Loucy (cell line): ENCODE data around the gene TDRD12.
"Not testable (repeated sequence)": the region's sequence is repeated elsewhere in the genome, so short reads cannot be mapped to it uniquely, and the experiment has no call there.

ENCODE experiments used
- H2AFZ ChIP-seq: fragments of 200-600 bp; sonication (generic); 2 replicates; pipeline ENCODE4 v1.6.0; 2016; ENCODE audit warnings: antibody characterized with exemption, mild to moderate bottlenecking, low read length, moderate library complexity
- H3F3A ChIP-seq: fragments of 200-600 bp; 2 replicates; pipeline ENCODE4 v1.6.0; 2016; ENCODE audit warnings: antibody characterized with exemption, low read depth, mild to moderate bottlenecking
- H3K27me3 ChIP-seq: fragments of 200-600 bp; sonication (generic); 2 replicates; pipeline ENCODE4 v1.6.1; 2014; ENCODE audit warnings: low read length, mild to moderate bottlenecking; ENCODE audit not compliant: insufficient read depth, poor library complexity, severe bottlenecking
- H3K36me3 ChIP-seq: fragments of 200-600 bp; sonication (generic); 2 replicates; pipeline ENCODE4 v1.6.1; 2016; ENCODE audit warnings: low read length; ENCODE audit not compliant: insufficient read depth
- H3K4me1 ChIP-seq: fragments of 200-600 bp; sonication (generic); 2 replicates; pipeline ENCODE4 v1.5.1; 2014; ENCODE audit warnings: low read length, mild to moderate bottlenecking; ENCODE audit not compliant: insufficient read depth, poor library complexity, severe bottlenecking
- H3K4me2 ChIP-seq: fragments of 200-600 bp; sonication (generic); 2 replicates; pipeline ENCODE4 v1.6.0; 2014; ENCODE audit warnings: antibody characterized with exemption, low read length, low read depth, mild to moderate bottlenecking; ENCODE audit not compliant: poor library complexity, severe bottlenecking
- H3K4me3 ChIP-seq: fragments of 200-600 bp; sonication (generic); 2 replicates; pipeline ENCODE4 v1.5.1; 2014; ENCODE audit warnings: low read length, mild to moderate bottlenecking, mixed read lengths; ENCODE audit not compliant: poor library complexity, severe bottlenecking
- H3K79me2 ChIP-seq: fragments of 200-600 bp; sonication (generic); 2 replicates; pipeline ENCODE4 v1.6.1; 2014; ENCODE audit warnings: low read length; ENCODE audit not compliant: insufficient read depth
- H3K9ac ChIP-seq: fragments of 200-600 bp; sonication (generic); 2 replicates; pipeline ENCODE4 v1.6.0; 2014; ENCODE audit warnings: mild to moderate bottlenecking, low read depth, low read length, moderate library complexity; ENCODE audit not compliant: poor library complexity, severe bottlenecking
- H3K9me2 ChIP-seq: fragments of 200-600 bp; sonication (generic); replicated peaks from 2 replicates; pipeline ENCODE4 v1.6.1; 2016; ENCODE audit warnings: low read depth, low read length, mixed read lengths
- H3K9me3 ChIP-seq: fragments of 200-600 bp; sonication (generic); 2 replicates; pipeline ENCODE4 v1.6.1; 2014; ENCODE audit warnings: mild to moderate bottlenecking, antibody characterized with exemption, low read length, low read depth; ENCODE audit not compliant: insufficient read depth
- H4K20me1 ChIP-seq: fragments of 200-600 bp; sonication (generic); 2 replicates; pipeline ENCODE4 v1.6.0; 2014; ENCODE audit warnings: antibody characterized with exemption, low read length, mild to moderate bottlenecking; ENCODE audit not compliant: insufficient read depth, poor library complexity, severe bottlenecking
- EZH2phosphoT487 ChIP-seq: fragments of 200-600 bp; IDR thresholded peaks from 2 replicates; pipeline ENCODE4 v1.6.1; 2018; ENCODE audit warnings: antibody characterized with exemption, mild to moderate bottlenecking, moderate library complexity, borderline replicate concordance
- TF ChIP-seq, protein P1 (sequence below): fragments of 200-600 bp; sonication (generic); conservative IDR thresholded peaks from 2 replicates; pipeline ENCODE4 v1.5.1; 2014; ENCODE audit warnings: mild to moderate bottlenecking, antibody characterized with exemption, low read length

TDRD12 gene

DNA sequence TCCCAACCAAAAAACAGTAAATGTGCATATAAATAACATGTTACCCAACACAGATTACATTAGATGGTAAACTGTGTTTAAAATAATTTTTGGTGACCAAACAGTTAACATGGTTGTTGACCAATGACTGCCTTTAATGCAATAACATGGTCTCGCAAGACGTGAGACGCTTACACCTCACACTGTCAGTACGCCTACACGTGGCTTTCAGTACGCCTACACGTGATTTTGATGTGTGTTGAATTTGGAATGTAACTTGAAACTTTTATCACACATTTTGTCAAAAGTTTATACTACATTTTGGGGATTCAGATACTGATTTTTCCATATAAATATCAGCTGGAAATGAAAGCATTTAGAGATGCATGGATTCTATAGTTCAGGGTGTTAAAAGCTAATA is 118.0 kb downstream of the TDRD12 start:
- no peaks in the 10 kb centered on the region for H3K36me3 ChIP-seq
- H3K79me2 ChIP-seq: no peaks in the 10 kb centered on the region
- no peak overlapping the region for H3K4me2 ChIP-seq
- no peaks in the 10 kb centered on the region for H3K4me1 ChIP-seq
- no peak overlapping the region for H2AFZ ChIP-seq
- no peaks in the 10 kb centered on the region for H3K9me2 ChIP-seq
- no peak overlapping the region for H3K9ac ChIP-seq
- no peaks in the 10 kb centered on the region for H4K20me1 ChIP-seq
- no peaks in the 10 kb centered on the region for H3F3A ChIP-seq
- H3K27me3 ChIP-seq: no peaks in the 10 kb centered on the region
- H3K4me3 ChIP-seq: no peak overlapping the region
- no peaks in the 10 kb centered on the region for H3K9me3 ChIP-seq
- TF ChIP-seq, protein P1, sequence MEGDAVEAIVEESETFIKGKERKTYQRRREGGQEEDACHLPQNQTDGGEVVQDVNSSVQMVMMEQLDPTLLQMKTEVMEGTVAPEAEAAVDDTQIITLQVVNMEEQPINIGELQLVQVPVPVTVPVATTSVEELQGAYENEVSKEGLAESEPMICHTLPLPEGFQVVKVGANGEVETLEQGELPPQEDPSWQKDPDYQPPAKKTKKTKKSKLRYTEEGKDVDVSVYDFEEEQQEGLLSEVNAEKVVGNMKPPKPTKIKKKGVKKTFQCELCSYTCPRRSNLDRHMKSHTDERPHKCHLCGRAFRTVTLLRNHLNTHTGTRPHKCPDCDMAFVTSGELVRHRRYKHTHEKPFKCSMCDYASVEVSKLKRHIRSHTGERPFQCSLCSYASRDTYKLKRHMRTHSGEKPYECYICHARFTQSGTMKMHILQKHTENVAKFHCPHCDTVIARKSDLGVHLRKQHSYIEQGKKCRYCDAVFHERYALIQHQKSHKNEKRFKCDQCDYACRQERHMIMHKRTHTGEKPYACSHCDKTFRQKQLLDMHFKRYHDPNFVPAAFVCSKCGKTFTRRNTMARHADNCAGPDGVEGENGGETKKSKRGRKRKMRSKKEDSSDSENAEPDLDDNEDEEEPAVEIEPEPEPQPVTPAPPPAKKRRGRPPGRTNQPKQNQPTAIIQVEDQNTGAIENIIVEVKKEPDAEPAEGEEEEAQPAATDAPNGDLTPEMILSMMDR: no peak

DNA sequence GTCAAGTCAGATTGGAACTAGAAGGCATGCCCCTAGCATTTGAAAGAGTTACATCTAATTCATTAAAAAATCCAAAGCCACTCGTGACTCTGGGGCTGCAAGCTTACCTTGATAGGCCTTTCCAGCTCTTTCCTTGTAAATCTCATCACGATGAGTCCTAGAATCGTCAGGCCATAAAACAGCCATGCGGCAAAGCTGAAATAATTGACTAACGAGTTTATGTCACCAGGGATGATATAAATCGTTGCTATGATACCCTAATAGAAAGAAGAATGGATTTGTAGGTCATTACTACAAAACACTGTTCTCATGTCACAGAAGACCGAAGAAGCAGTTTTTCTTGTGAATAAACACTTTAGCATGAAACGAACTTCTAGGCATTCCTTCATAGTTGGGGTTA is 122.5 kb downstream of the TDRD12 start:
- Histone ChIP-seq H3K79me2 (no peaks in the 10 kb centered on the region), H3K4me3 (no peak overlapping the region), H3K9ac (no peak overlapping the region), H3K4me1 (no peaks in the 10 kb centered on the region), H4K20me1 (no peaks in the 10 kb centered on the region), H3K36me3 (no peaks in the 10 kb centered on the region), H3K9me3 (no peaks in the 10 kb centered on the region), H3K4me2 (no peak overlapping the region), H2AFZ (no peak overlapping the region), H3K27me3 (no peaks in the 10 kb centered on the region), H3F3A (no peaks in the 10 kb centered on the region), H3K9me2 (no peaks in the 10 kb centered on the region)
- no peak for TF ChIP-seq EZH2phosphoT487
- TF ChIP-seq, protein P1: no peak

DNA sequence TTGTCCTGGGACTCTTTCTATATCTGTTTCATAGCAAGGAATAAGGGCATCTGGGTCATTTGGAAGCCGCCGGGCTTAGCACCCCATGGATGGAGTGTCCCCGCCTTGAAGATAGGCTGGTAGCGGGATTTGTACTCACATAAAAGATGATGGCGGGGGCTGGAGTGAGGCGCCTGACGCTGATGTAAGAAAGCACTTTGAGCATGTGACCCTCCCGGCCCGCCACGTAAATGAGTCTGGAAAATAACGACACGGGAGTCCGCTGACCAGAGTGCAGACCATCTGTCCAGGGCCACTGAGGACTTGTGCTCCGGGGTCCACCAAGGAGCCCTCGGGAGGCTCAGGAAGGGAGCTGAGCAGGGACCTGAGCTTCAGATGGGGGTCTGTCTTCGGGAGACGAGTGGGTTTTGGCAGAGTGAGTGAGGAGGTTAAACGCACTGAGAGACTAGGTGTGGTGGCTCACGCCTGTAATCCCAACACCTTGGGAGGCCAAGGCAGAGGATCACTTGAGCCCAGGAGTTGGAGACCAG is 124.2 kb downstream of the TDRD12 start:
- Histone ChIP-seq H3K36me3 (no peaks in the 10 kb centered on the region), H3K79me2 (no peaks in the 10 kb centered on the region), H3K9me2 (no peaks in the 10 kb centered on the region), H3K9ac (no peak overlapping the region), H2AFZ (no peak overlapping the region), H4K20me1 (no peaks in the 10 kb centered on the region), H3K27me3 (no peaks in the 10 kb centered on the region), H3K4me1 (no peaks in the 10 kb centered on the region), H3F3A (no peaks in the 10 kb centered on the region), H3K9me3 (no peaks in the 10 kb centered on the region), H3K4me3 (no peak overlapping the region), H3K4me2 (no peak overlapping the region)
- TF ChIP-seq EZH2phosphoT487: no peak
- TF ChIP-seq, protein P1: no peak

DNA sequence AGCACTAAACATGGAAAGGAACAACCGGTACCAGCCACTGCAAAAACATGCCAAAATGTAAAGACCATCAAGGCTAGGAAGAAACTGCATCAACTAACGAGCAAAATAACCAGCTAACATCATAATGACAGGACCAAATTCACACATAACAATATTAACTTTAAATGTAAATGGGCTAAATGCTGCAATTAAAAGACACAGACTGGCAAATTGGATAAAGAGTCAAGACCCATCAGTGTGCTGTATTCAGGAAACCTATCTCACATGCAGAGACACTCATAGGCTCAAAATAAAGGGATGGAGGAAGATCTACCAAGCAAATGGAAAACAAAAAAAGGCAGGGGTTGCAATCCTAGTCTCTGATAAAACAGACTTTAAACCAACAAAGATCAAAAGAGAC is 128.5 kb downstream of the TDRD12 start:
- H3K4me1 ChIP-seq, H3K36me3 ChIP-seq, H3K4me2 ChIP-seq, H3K9me3 ChIP-seq, H3K9me2 ChIP-seq, H4K20me1 ChIP-seq, H2AFZ ChIP-seq, H3K79me2 ChIP-seq, H3K27me3 ChIP-seq, H3K4me3 ChIP-seq, H3K9ac ChIP-seq, H3F3A ChIP-seq: not testable (repeated sequence)
